ENCODE measurements around the gene DIS3L2.

GRCh38 chr2:231914077-231914690, 47.3 kb upstream of the DIS3L2 start:
- no peak for TF ChIP-seq CTCF (IDR thresholded peaks at IDR 0.05)
- no peak for TF ChIP-seq POLR2A (IDR thresholded peaks at IDR 0.05)

Data from uterus (tissue), 2 donors.